ENCODE data around the gene PROK2.

Gene PROK2

GRCh38 chr3:71776538-71776937, 8.4 kb downstream of the PROK2 start:
- no peak overlapping the region for H3K27ac ChIP-seq (ENCODE audit: insufficient read depth, low read length, poor library complexity, severe bottlenecking)
- H3K36me3 ChIP-seq (ENCODE audit: control insufficient read depth, insufficient read depth, low read length) = no peaks in the 10 kb centered on the region
- no peak for DNase-seq
- H3K4me3 ChIP-seq (ENCODE audit: insufficient read depth, low read depth, low read length, poor library complexity, severe bottlenecking) = no peak overlapping the region
- no peaks in the 10 kb centered on the region for H3K4me1 ChIP-seq (ENCODE audit: control insufficient read depth, insufficient read depth, low read length, poor library complexity, severe bottlenecking)
- H3K27me3 ChIP-seq (replicated peaks; ENCODE audit: control insufficient read depth, insufficient read depth, low read length, poor library complexity, severe bottlenecking) = peaks cover 16% of the 10 kb centered on the region
- no peaks in the 10 kb centered on the region for H3K9me3 ChIP-seq (ENCODE audit: control insufficient read depth, low read length)

- no peaks in the 10 kb centered on the region for H3K4me1 ChIP-seq (ENCODE audit: control insufficient read depth, insufficient read depth, low read length, poor library complexity, severe bottlenecking)
- DNase-seq = no peak
- H3K36me3 ChIP-seq (ENCODE audit: control insufficient read depth, insufficient read depth, low read length) = no peaks in the 10 kb centered on the region
- no peak overlapping the region for H3K27ac ChIP-seq (ENCODE audit: insufficient read depth, low read length, poor library complexity, severe bottlenecking)
- H3K27me3 ChIP-seq (replicated peaks; ENCODE audit: control insufficient read depth, insufficient read depth, low read length, poor library complexity, severe bottlenecking) = peaks cover 4% of the 10 kb centered on the region
- H3K4me3 ChIP-seq (ENCODE audit: insufficient read depth, low read depth, low read length, poor library complexity, severe bottlenecking) = no peak overlapping the region
- no peaks in the 10 kb centered on the region for H3K9me3 ChIP-seq (ENCODE audit: control insufficient read depth, low read length)
Observed at GRCh38 chr3:71771884-71772283, 13.1 kb downstream of the PROK2 start.

- H3K4me3 ChIP-seq (ENCODE audit: insufficient read depth, low read depth, low read length, poor library complexity, severe bottlenecking) = no peak overlapping the region
- peaks cover 2% of the 10 kb centered on the region for H3K27me3 ChIP-seq (replicated peaks; ENCODE audit: control insufficient read depth, insufficient read depth, low read length, poor library complexity, severe bottlenecking)
- no peak for DNase-seq
- no peak overlapping the region for H3K27ac ChIP-seq (ENCODE audit: insufficient read depth, low read length, poor library complexity, severe bottlenecking)
- H3K4me1 ChIP-seq (ENCODE audit: control insufficient read depth, insufficient read depth, low read length, poor library complexity, severe bottlenecking) = no peaks in the 10 kb centered on the region
- no peaks in the 10 kb centered on the region for H3K9me3 ChIP-seq (ENCODE audit: control insufficient read depth, low read length)
- H3K36me3 ChIP-seq (ENCODE audit: control insufficient read depth, insufficient read depth, low read length) = no peaks in the 10 kb centered on the region
Observed at GRCh38 chr3:71771126-71771525, 13.8 kb downstream of the PROK2 start.

DNA sequence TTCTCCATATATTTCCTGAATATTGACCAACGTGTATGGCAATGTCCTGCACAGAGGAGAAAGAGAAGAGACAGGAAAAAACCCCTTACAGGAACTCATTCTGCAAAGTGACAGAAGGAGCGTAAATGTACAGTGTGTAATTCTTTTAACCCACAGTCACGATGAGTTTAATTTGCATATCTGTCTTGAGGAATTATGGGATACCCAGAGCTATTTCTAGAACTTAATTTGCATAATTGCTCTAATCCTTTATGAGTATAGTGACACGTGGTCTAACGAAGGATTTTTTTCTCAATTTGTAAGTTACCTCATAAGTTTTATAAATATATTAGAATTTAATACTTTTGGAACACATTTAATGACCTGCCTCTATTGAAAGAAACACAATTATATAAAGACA, 21.5 kb downstream of the PROK2 start:
- DNase-seq = no peak
- Histone ChIP-seq H3K9me3 (ENCODE audit: control insufficient read depth, low read length) (no peaks in the 10 kb centered on the region), H3K36me3 (ENCODE audit: control insufficient read depth, insufficient read depth, low read length) (no peaks in the 10 kb centered on the region), H3K27ac (ENCODE audit: insufficient read depth, low read length, poor library complexity, severe bottlenecking) (no peak overlapping the region), H3K4me3 (ENCODE audit: insufficient read depth, low read depth, low read length, poor library complexity, severe bottlenecking) (no peak overlapping the region), H3K4me1 (ENCODE audit: control insufficient read depth, insufficient read depth, low read length, poor library complexity, severe bottlenecking) (no peaks in the 10 kb centered on the region), H3K27me3 (replicated peaks; ENCODE audit: control insufficient read depth, insufficient read depth, low read length, poor library complexity, severe bottlenecking) (no peaks in the 10 kb centered on the region)

DNA sequence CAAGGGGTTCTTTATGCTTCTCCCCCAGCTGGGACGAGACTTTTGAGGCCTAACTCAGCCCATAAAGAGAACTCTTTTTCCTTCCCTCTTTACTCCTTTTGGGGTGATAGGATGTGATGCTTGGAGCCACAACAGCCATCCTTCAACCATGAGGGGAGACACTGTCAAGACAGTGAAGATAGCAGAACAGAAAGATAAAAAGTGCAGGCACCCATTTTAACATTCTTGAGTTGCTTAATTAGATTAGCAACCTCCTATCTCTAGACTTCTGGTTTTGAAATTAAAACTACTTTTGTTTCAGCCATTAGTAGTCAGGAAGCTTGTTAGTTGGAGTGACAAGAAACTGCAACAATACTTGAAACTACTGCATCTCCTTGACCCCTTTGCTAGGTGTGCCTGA, 24.8 kb downstream of the PROK2 start:
- Histone ChIP-seq H3K36me3 (ENCODE audit: control insufficient read depth, insufficient read depth, low read length) (no peaks in the 10 kb centered on the region), H3K27ac (ENCODE audit: insufficient read depth, low read length, poor library complexity, severe bottlenecking) (no peak overlapping the region), H3K4me3 (ENCODE audit: insufficient read depth, low read depth, low read length, poor library complexity, severe bottlenecking) (no peak overlapping the region), H3K27me3 (replicated peaks; ENCODE audit: control insufficient read depth, insufficient read depth, low read length, poor library complexity, severe bottlenecking) (no peaks in the 10 kb centered on the region), H3K9me3 (ENCODE audit: control insufficient read depth, low read length) (no peaks in the 10 kb centered on the region), H3K4me1 (ENCODE audit: control insufficient read depth, insufficient read depth, low read length, poor library complexity, severe bottlenecking) (no peaks in the 10 kb centered on the region)
- no peak for DNase-seq

DNA sequence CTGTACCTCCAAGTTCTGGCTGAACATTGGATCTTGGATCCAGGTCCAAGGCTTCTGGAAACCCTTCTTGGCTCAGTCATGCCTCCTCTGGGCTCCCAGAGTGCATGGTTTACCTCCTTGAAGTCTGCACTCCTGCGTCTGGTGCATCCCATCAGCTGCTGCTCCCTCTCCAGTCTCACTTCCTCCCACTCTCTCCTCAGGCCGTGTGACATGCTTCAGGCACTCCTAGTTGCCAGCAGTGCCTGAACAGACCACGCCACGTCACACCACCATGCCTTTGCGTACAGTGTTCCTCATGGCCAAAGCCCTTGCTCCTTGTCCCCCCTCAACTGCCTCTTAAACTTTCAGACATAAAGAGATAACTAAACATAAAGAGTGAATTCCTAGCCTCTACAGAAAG, 25.5 kb downstream of the PROK2 start:
- H3K9me3 ChIP-seq (ENCODE audit: control insufficient read depth, low read length) = no peaks in the 10 kb centered on the region
- no peak for DNase-seq
- no peaks in the 10 kb centered on the region for H3K36me3 ChIP-seq (ENCODE audit: control insufficient read depth, insufficient read depth, low read length)
- H3K27ac ChIP-seq (ENCODE audit: insufficient read depth, low read length, poor library complexity, severe bottlenecking) = no peak overlapping the region
- no peaks in the 10 kb centered on the region for H3K27me3 ChIP-seq (replicated peaks; ENCODE audit: control insufficient read depth, insufficient read depth, low read length, poor library complexity, severe bottlenecking)
- H3K4me1 ChIP-seq (ENCODE audit: control insufficient read depth, insufficient read depth, low read length, poor library complexity, severe bottlenecking) = peaks cover 3% of the 10 kb centered on the region
- H3K4me3 ChIP-seq (ENCODE audit: insufficient read depth, low read depth, low read length, poor library complexity, severe bottlenecking) = no peak overlapping the region

DNA sequence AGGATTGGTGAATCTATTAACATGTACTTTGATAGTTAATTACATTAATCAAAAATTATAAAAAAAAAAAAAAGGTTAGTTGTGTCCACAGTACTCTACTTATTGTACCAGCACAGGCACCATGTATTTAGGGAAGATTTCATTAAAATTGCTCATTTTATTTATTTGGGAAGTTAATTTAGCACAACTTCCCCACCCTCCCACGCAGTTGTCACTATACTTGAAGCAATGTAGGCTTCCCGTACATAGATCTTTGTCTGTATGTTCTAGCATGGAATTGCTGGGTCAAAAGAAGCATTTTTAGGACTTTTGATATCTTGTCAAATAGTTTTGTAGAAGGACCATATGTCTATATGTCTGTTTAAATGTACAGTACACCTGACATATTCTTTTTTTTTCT, 26.9 kb downstream of the PROK2 start:
- no peaks in the 10 kb centered on the region for H3K36me3 ChIP-seq (ENCODE audit: control insufficient read depth, insufficient read depth, low read length)
- peaks cover 5% of the 10 kb centered on the region for H3K4me1 ChIP-seq (ENCODE audit: control insufficient read depth, insufficient read depth, low read length, poor library complexity, severe bottlenecking)
- H3K4me3 ChIP-seq (ENCODE audit: insufficient read depth, low read depth, low read length, poor library complexity, severe bottlenecking) = no peak overlapping the region
- no peaks in the 10 kb centered on the region for H3K9me3 ChIP-seq (ENCODE audit: control insufficient read depth, low read length)
- no peak overlapping the region for H3K27ac ChIP-seq (ENCODE audit: insufficient read depth, low read length, poor library complexity, severe bottlenecking)
- no peak for DNase-seq
- H3K27me3 ChIP-seq (replicated peaks; ENCODE audit: control insufficient read depth, insufficient read depth, low read length, poor library complexity, severe bottlenecking) = peaks cover 2% of the 10 kb centered on the region

DNA sequence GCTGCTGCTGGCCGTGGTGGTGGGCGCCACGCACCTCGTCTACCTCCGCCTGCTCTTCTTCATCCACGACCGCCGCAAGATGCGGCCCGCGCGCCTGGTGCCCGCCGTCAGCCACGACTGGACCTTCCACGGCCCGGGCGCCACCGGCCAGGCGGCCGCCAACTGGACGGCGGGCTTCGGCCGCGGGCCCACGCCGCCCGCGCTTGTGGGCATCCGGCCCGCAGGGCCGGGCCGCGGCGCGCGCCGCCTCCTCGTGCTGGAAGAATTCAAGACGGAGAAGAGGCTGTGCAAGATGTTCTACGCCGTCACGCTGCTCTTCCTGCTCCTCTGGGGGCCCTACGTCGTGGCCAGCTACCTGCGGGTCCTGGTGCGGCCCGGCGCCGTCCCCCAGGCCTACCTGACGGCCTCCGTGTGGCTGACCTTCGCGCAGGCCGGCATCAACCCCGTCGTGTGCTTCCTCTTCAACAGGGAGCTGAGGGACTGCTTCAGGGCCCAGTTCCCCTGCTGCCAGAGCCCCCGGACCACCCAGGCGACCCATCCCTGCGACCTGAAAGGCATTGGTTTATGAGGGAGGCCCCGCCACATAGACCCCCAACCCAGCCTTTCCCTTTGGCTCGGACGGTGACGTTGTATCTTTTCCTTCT, 30.2 kb downstream of the PROK2 start:
- H3K4me1 ChIP-seq (ENCODE audit: control insufficient read depth, insufficient read depth, low read length, poor library complexity, severe bottlenecking) = peaks cover 5% of the 10 kb centered on the region
- no peaks in the 10 kb centered on the region for H3K9me3 ChIP-seq (ENCODE audit: control insufficient read depth, low read length)
- no peak overlapping the region for H3K27ac ChIP-seq (ENCODE audit: insufficient read depth, low read length, poor library complexity, severe bottlenecking)
- no peaks in the 10 kb centered on the region for H3K36me3 ChIP-seq (ENCODE audit: control insufficient read depth, insufficient read depth, low read length)
- peaks cover 4% of the 10 kb centered on the region for H3K27me3 ChIP-seq (replicated peaks; ENCODE audit: control insufficient read depth, insufficient read depth, low read length, poor library complexity, severe bottlenecking)
- no peak for DNase-seq
- H3K4me3 ChIP-seq (ENCODE audit: insufficient read depth, low read depth, low read length, poor library complexity, severe bottlenecking) = no peak overlapping the region

DNA sequence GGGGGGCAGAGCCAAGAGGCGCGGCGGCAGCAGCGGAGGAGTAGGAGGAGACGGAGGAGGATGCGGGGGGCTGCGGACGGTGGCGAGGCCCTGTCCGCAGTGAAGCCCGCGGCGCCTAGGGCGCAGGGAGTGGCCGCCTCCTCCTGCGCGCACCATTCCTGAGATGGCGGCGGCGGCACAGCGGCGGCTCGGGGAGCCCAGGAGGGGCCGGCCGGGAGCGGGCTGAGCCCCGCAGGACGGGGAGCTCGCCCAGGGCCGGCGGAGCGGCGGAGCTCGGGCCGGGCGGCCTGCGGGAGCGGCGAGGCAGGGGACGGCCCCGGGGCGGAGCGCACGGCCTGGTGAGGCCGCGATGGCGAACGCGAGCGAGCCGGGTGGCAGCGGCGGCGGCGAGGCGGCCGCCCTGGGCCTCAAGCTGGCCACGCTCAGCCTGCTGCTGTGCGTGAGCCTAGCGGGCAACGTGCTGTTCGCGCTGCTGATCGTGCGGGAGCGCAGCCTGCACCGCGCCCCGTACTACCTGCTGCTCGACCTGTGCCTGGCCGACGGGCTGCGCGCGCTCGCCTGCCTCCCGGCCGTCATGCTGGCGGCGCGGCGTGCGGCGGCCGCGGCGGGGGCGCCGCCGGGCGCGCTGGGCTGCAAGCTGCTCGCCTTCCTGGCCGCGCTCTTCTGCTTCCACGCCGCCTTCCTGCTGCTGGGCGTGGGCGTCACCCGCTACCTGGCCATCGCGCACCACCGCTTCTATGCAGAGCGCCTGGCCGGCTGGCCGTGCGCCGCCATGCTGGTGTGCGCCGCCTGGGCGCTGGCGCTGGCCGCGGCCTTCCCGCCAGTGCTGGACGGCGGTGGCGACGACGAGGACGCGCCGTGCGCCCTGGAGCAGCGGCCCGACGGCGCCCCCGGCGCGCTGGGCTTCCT, 31.0 kb downstream of the PROK2 start, which contains the start of gene GPR27:
GPR27 (plus strand) TSS at position 155 of the 909 bp plus-strand sequence; CDS start at position 350, 195 bp downstream.
- peak within 1 kb of the TSS; percentile 49 for H3K4me3 ChIP-seq (ENCODE audit: insufficient read depth, low read depth, low read length, poor library complexity, severe bottlenecking)
- no peak for DNase-seq
- H3K4me1 ChIP-seq (ENCODE audit: control insufficient read depth, insufficient read depth, low read length, poor library complexity, severe bottlenecking) = peaks cover 5% of the 10 kb centered on the region
- peaks cover 4% of the 10 kb centered on the region for H3K27me3 ChIP-seq (replicated peaks; ENCODE audit: control insufficient read depth, insufficient read depth, low read length, poor library complexity, severe bottlenecking)
- no peaks in the 10 kb centered on the region for H3K9me3 ChIP-seq (ENCODE audit: control insufficient read depth, low read length)
- no peaks in the 10 kb centered on the region for H3K36me3 ChIP-seq (ENCODE audit: control insufficient read depth, insufficient read depth, low read length)
- no peak within 1 kb of the TSS for H3K27ac ChIP-seq (ENCODE audit: insufficient read depth, low read length, poor library complexity, severe bottlenecking)
